GM19397 (cell line): Measurements from ENCODE around the gene OR6K3.
"Not testable (repeated sequence)": the region's sequence is repeated elsewhere in the genome, so short reads cannot be mapped to it uniquely, and the experiment has no call there.

ENCODE experiments used
- ATAC-seq: cut with Tn5 transposase; IDR thresholded peaks from one replicate; pipeline ENCODE4 v1.9.1; 2021; ENCODE audit warnings: mild to moderate bottlenecking, moderate library complexity; ENCODE audit not compliant: unreplicated experiment

Gene OR6K3

DNA sequence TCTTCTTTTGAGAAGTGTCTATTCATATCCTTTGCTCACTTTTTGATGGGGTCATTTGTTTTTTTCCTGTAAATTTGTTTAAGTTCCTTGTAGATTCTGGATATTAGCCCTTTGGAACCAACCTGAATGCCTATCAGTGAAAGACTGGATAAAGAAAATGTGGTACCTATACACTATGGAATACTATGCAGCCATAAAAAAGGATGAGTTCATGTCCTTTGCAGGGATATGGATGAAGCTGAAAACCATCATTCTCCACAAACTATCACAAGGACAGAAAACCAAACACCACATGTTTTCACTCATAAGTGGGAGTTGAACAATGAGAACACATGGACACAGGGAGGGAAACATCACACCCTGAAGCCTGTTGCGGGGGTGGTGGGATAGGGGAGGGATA is 32.2 kb downstream of the OR6K3 start:
- not testable (repeated sequence) for ATAC-seq

DNA sequence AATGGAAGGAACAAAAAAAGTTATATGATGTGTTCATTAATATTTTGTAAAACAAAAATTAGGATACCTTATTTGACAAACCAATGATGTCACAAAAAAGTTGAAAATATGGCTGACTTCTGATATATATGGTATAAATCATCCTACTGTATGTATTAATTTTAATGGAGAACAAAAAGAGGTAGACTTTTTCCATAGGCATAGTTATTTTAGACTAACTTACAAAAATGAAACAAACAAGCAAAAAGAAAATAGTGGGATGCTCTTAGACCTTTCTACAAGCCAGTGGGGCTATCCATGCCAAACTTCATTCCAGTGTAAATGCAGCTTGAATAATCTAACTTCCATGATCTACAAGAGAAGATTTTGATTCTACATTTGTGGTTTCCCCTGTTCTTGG is 33.5 kb downstream of the OR6K3 start:
- no peak for ATAC-seq

- no peak for ATAC-seq
These were observed 34.2 kb downstream of the OR6K3 start, which contains the start of gene SPTA1 for GRCh38 chr1:158686111-158687009. TSS of gene SPTA1 (minus strand) at chr1:158686715. CDS start at chr1:158686517, 198 bp downstream.

- no peak for ATAC-seq
These were observed 35.4 kb downstream of the OR6K3 start for GRCh38 chr1:158685085-158685484.

GRCh38 chr1:158681606-158682005 is 38.9 kb downstream of the OR6K3 start:
- no peak for ATAC-seq

GRCh38 chr1:158679289-158679688 is 41.2 kb downstream of the OR6K3 start:
- ATAC-seq: no peak

- ATAC-seq: no peak
These were observed 44.8 kb downstream of the OR6K3 start for GRCh38 chr1:158675563-158676323.

- ATAC-seq: no peak
These were observed 46.2 kb downstream of the OR6K3 start for GRCh38 chr1:158674302-158674701.
